ENCODE results near the gene ORM1.

GRCh38 chr9:114319147-114319546 is 3.8 kb upstream of the ORM1 start:
- TF ChIP-seq POLR2A (IDR thresholded peaks at IDR 0.05; ENCODE audit: low read depth, low read length) = no peak
- no peak for TF ChIP-seq POLR2AphosphoS5 (IDR thresholded peaks at IDR 0.05; ENCODE audit: low read depth, low read length)

Data from GM12892 (cell line).